H1 (cell line): ENCODE measurements around the gene BOLA3. TPM values are rescaled to one million over a fixed set of nuclear protein-coding genes. Genes with fewer than 3 reads are reported as not detected.

Experiments used
- CTCF ChIA-PET: fragments of 300-600 bp; sonication (Branson Sonifier 250); formaldehyde crosslinking; loops from one replicate; lab custom pipeline; 2021; ENCODE audit not compliant: partially characterized antibody; lab: Charles Lee
- POLR2A ChIA-PET: fragments of 300-600 bp; sonication (Branson Sonifier 250); formaldehyde crosslinking; loops from one replicate; lab custom pipeline; 2021; ENCODE audit warnings: inconsistent platforms; ENCODE audit not compliant: partially characterized antibody; lab: Charles Lee
- DNase-seq, 2 experiments: peaks; one replicate each; pipeline versions ENCODE4 v3.0.0 to v3.0.0-alpha.2; 2010 to 2022; ENCODE audit warnings: low spot score in 2 of 2, low read depth in 1 of 2, mixed read lengths in 1 of 2
- FAIRE-seq: peaks from 2 replicates; lab custom pipeline; 2011; peaks lifted over from hg19 to GRCh38; lab: Jason Lieb, UNC
- H2AFZ ChIP-seq: 2 replicates; pipeline ENCODE4 v1.8.1; 2012; ENCODE audit warnings: low read length, inconsistent platforms
- H2AK5ac ChIP-seq: 2 replicates; pipeline ENCODE4 v1.6.1; 2013; ENCODE audit warnings: low read depth, low read length
- H2BK120ac ChIP-seq: replicated peaks from 2 replicates; pipeline ENCODE3; 2013; ENCODE audit warnings: low read depth, low read length, inconsistent platforms
- H2BK12ac ChIP-seq: 2 replicates; pipeline ENCODE4 v1.6.1; 2013; ENCODE audit warnings: low read depth, low read length
- H2BK15ac ChIP-seq: 2 replicates; pipeline ENCODE4 v1.6.1; 2013; ENCODE audit warnings: low read length
- H2BK20ac ChIP-seq: 2 replicates; pipeline ENCODE4 v1.6.1; 2013; ENCODE audit warnings: low read length
- H2BK5ac ChIP-seq: 2 replicates; pipeline ENCODE4 v1.6.1; 2013; ENCODE audit warnings: low read depth, low read length
- H3K14ac ChIP-seq: 2 replicates; pipeline ENCODE4 v1.6.1; 2013; ENCODE audit warnings: inconsistent platforms; ENCODE audit not compliant: insufficient read length
- H3K18ac ChIP-seq: 2 replicates; pipeline ENCODE4 v1.6.1; 2013; ENCODE audit warnings: low read length; ENCODE audit errors: extremely low read depth
- H3K23ac ChIP-seq: 2 replicates; pipeline ENCODE4 v1.6.1; 2013; ENCODE audit warnings: inconsistent platforms; ENCODE audit not compliant: insufficient read length
- H3K23me2 ChIP-seq: 2 replicates; pipeline ENCODE4 v1.6.1; 2013; ENCODE audit warnings: low read depth, low read length
- H3K27ac ChIP-seq: 2 replicates; pipeline ENCODE4 v1.6.1; 2011; ENCODE audit warnings: low read depth, low read length, inconsistent platforms
- H3K27me3 ChIP-seq, 4 experiments: replicated peaks in 1 of 4; 1 replicate in 1 of 4; 2 replicates in 3 of 4; pipeline versions ENCODE4 v1.6.1 to v1.8.1; 2011 to 2013; ENCODE audit warnings: low read length in 3 of 4, mild to moderate bottlenecking in 3 of 4, inconsistent platforms in 2 of 4, mixed read lengths in 2 of 4, moderate library complexity in 1 of 4; ENCODE audit not compliant: control insufficient read depth in 3 of 4, insufficient read depth in 3 of 4; ENCODE audit errors: extremely low read depth in 1 of 4
- H3K36me3 ChIP-seq, 4 experiments: 2 replicates each; pipeline versions ENCODE4 v1.6.1 to v1.8.1; 2011 to 2013; ENCODE audit warnings: mild to moderate bottlenecking in 4 of 4, low read length in 3 of 4, moderate library complexity in 2 of 4, control low read depth in 1 of 4, inconsistent platforms in 1 of 4; ENCODE audit not compliant: insufficient read depth in 4 of 4, control insufficient read depth in 2 of 4
- H3K4ac ChIP-seq: replicated peaks from 2 replicates; pipeline ENCODE3; 2013; ENCODE audit warnings: low read length, low read depth, mixed read lengths, inconsistent platforms; ENCODE audit not compliant: insufficient read length
- H3K4me1 ChIP-seq, 4 experiments: replicated peaks in 1 of 4; 1 replicate in 1 of 4; 2 replicates in 3 of 4; pipeline versions ENCODE4 v1.6.1 to v1.8.1; 2011 to 2013; ENCODE audit warnings: low read length in 3 of 4, inconsistent platforms in 2 of 4, mixed read lengths in 1 of 4; ENCODE audit not compliant: insufficient read depth in 4 of 4, control insufficient read depth in 3 of 4
- H3K4me2 ChIP-seq, 2 experiments: 2 replicates each; pipeline versions ENCODE4 v1.6.1 to v1.8.1; 2011 to 2013; ENCODE audit warnings: low read depth in 2 of 2, low read length in 2 of 2, control low read depth in 1 of 2, inconsistent platforms in 1 of 2, mild to moderate bottlenecking in 1 of 2; ENCODE audit not compliant: insufficient read depth in 1 of 2
- H3K4me3 ChIP-seq, 4 experiments: fragments of 200-600, 300-600 bp in 1 of 4; sonication (generic), shearing (Covaris generic), sonication (Bioruptor Twin) in 1 of 4; 2 replicates each; pipeline versions ENCODE4 v1.5.1 to v1.8.1; 2011 to 2016; ENCODE audit warnings: low read length in 4 of 4, low read depth in 3 of 4, control low read depth in 2 of 4, inconsistent platforms in 2 of 4, mild to moderate bottlenecking in 2 of 4, mixed read lengths in 1 of 4, moderate library complexity in 1 of 4; ENCODE audit not compliant: insufficient read depth in 2 of 4; ENCODE audit errors: extremely low read depth in 1 of 4
- H3K56ac ChIP-seq: replicated peaks from 2 replicates; pipeline ENCODE3; 2013; ENCODE audit warnings: low read depth, mild to moderate bottlenecking, mixed read lengths, low read length, inconsistent platforms; ENCODE audit not compliant: insufficient read length
- H3K79me1 ChIP-seq: 2 replicates; pipeline ENCODE4 v1.6.1; 2013; ENCODE audit warnings: low read depth, low read length, control low read depth
- H3K79me2 ChIP-seq, 2 experiments: 2 replicates each; pipeline versions ENCODE4 v1.6.1 to v1.8.1; 2012 to 2013; ENCODE audit warnings: low read length in 2 of 2, mild to moderate bottlenecking in 2 of 2, inconsistent platforms in 1 of 2; ENCODE audit not compliant: insufficient read depth in 2 of 2, control insufficient read depth in 1 of 2
- H3K9ac ChIP-seq, 4 experiments: replicated peaks in 1 of 4; 1 replicate in 1 of 4; 2 replicates in 3 of 4; pipeline versions ENCODE4 v1.6.1 to v1.8.1; 2011 to 2013; ENCODE audit warnings: low read depth in 3 of 4, low read length in 3 of 4, control low read depth in 2 of 4, mild to moderate bottlenecking in 2 of 4, moderate library complexity in 2 of 4, inconsistent platforms in 1 of 4; ENCODE audit errors: extremely low read depth in 1 of 4
- H3K9me3 ChIP-seq, 2 experiments: 2 replicates each; pipeline versions ENCODE4 v1.6.1 to v1.8.1; 2012 to 2013; ENCODE audit warnings: mild to moderate bottlenecking in 2 of 2, moderate library complexity in 2 of 2, control low read depth in 1 of 2, inconsistent platforms in 1 of 2, low read depth in 1 of 2, low read length in 1 of 2, mixed read lengths in 1 of 2; ENCODE audit not compliant: insufficient read depth in 2 of 2
- H4K20me1 ChIP-seq, 2 experiments: replicated peaks in 1 of 2; 2 replicates each; pipeline versions ENCODE3 to v1.8.1; 2011 to 2013; ENCODE audit warnings: inconsistent platforms in 2 of 2, low read length in 2 of 2, mild to moderate bottlenecking in 1 of 2; ENCODE audit not compliant: insufficient read depth in 2 of 2, control insufficient read depth in 1 of 2
- H4K5ac ChIP-seq: 2 replicates; pipeline ENCODE4 v1.6.1; 2013; ENCODE audit warnings: low read length, low read depth, mixed read lengths, inconsistent platforms; ENCODE audit not compliant: insufficient read length
- H4K8ac ChIP-seq: 2 replicates; pipeline ENCODE4 v1.8.0; 2013; ENCODE audit warnings: mild to moderate bottlenecking, moderate library complexity, low read length, inconsistent platforms; ENCODE audit not compliant: insufficient read depth; ENCODE audit errors: extremely low read depth
- H4K91ac ChIP-seq: replicated peaks from 2 replicates; pipeline ENCODE3; 2013; ENCODE audit warnings: low read length, mixed read lengths, inconsistent platforms; ENCODE audit not compliant: insufficient read length
- BACH1 ChIP-seq: IDR thresholded peaks from 2 replicates; pipeline ENCODE4 v1.6.1; 2012; ENCODE audit warnings: low read length, improper control_type of control experiment
- BRCA1 ChIP-seq: IDR thresholded peaks from 2 replicates; pipeline ENCODE4 v1.6.1; 2012; ENCODE audit warnings: low read depth, low read length, improper control_type of control experiment
- CBX8 ChIP-seq: fragments of 300-800, 300-1000 bp; sonication (generic); IDR thresholded peaks from 2 replicates; pipeline ENCODE4 v1.7.1; 2016; ENCODE audit warnings: low read depth, low read length, borderline replicate concordance
- EZH2 ChIP-seq: fragments of 200-600 bp; sonication (generic); IDR thresholded peaks from 2 replicates; pipeline ENCODE4 v1.7.1; 2012; ENCODE audit warnings: low read depth, mild to moderate bottlenecking, moderate library complexity, low read length, inconsistent platforms; ENCODE audit not compliant: severe bottlenecking
- HDAC6 ChIP-seq: IDR thresholded peaks from one replicate; pipeline ENCODE4 v1.7.1; 2012; ENCODE audit warnings: low read depth, mild to moderate bottlenecking, inconsistent platforms, low read length, moderate library complexity
- MAX ChIP-seq: IDR thresholded peaks from 2 replicates; pipeline ENCODE4 v1.6.1; 2012; ENCODE audit warnings: inconsistent platforms
- RAD21 ChIP-seq, 2 experiments: IDR thresholded peaks in 1 of 2; conservative IDR thresholded peaks in 1 of 2; 2 replicates each; pipeline ENCODE4 v1.6.1; 2011; ENCODE audit warnings: low read depth in 2 of 2, low read length in 2 of 2, improper control_type of control experiment in 1 of 2, inconsistent platforms in 1 of 2, mild to moderate bottlenecking in 1 of 2, moderate library complexity in 1 of 2
- SIRT6 ChIP-seq: IDR thresholded peaks from one replicate; pipeline ENCODE4 v1.7.1; 2012; ENCODE audit warnings: low read length, inconsistent platforms
- SP1 ChIP-seq: IDR thresholded peaks from 2 replicates; pipeline ENCODE4 v1.6.1; 2011; ENCODE audit warnings: low read depth, low read length
- SRF ChIP-seq: IDR thresholded peaks from 2 replicates; pipeline ENCODE4 v1.6.1; 2011; ENCODE audit warnings: mild to moderate bottlenecking, low read depth, low read length, moderate library complexity
- TCF12 ChIP-seq: IDR thresholded peaks from 2 replicates; pipeline ENCODE4 v1.6.1; 2011; ENCODE audit warnings: low read depth, mild to moderate bottlenecking, low read length
- ZNF274 ChIP-seq: IDR thresholded peaks from 2 replicates; pipeline ENCODE4 v1.7.0; 2012; ENCODE audit warnings: low read length, borderline replicate concordance; ENCODE audit errors: extremely low read depth
- WGBS, 2 experiments: shearing (Covaris generic) in 1 of 2; methylation state at CpG; one replicate each; pipeline versions ENCODE4 v1.1.6 to v1.1.7; 2013 to 2015; ENCODE audit warnings: low lambda C conversion rate in 2 of 2, mixed read lengths in 2 of 2, inconsistent platforms in 1 of 2, low coverage in 1 of 2, missing lambda C conversion rate in 1 of 2; ENCODE audit not compliant: insufficient replicate concordance in 2 of 2, insufficient coverage in 1 of 2, insufficient read length in 1 of 2; ENCODE audit errors: extremely low coverage in 1 of 2, missing lambda C conversion rate in 1 of 2; 5-methylcytosine and 5-hydroxymethylcytosine counted together
- polyA plus RNA-seq, 7 experiments: library from polyadenylated mRNA; depleted of rRNA in 3 of 7; stranded (reverse) in 5 of 7; unstranded in 2 of 7; fragments of >200 nt in 5 of 7; fragments of 200-250 nt in 2 of 7; gene quantifications; 1 replicate in 5 of 7; 2 replicates in 1 of 7; 4 replicates in 1 of 7; pipeline versions ENCODE4 v1.2.1 to v1.2.3, GENCODE V29; 2011 to 2013; ENCODE audit warnings: missing spikeins in 2 of 7, mixed read lengths in 2 of 7
- total RNA-seq: library from RNA; stranded (reverse); fragmentation: NEBNext Ultra II Directional; extraction: Animal tissue kit (Norgen Biotek cat#: 25700); gene quantifications from 2 replicates; pipeline ENCODE4 v1.2.1, GENCODE V29; 2021
- TF ChIP-seq, protein P1 (sequence below): IDR thresholded peaks from 2 replicates; pipeline ENCODE4 v1.6.1; 2011; ENCODE audit warnings: low read length, improper control_type of control experiment

BOLA3 gene
- total and polyA plus RNA-seq, 2 of the 8 experiments (the other 6 are each of a cell fraction or from before 2014, with no cell fraction given), result 46.1 to 67.3 TPM

GRCh38 chr2:74093426-74093825 is 54.3 kb downstream of the BOLA3 start:
- no peaks in the 10 kb centered on the region for H3K27me3 ChIP-seq
- H3K18ac ChIP-seq, result no peak overlapping the region
- no peaks in the 10 kb centered on the region for H3K79me2 ChIP-seq
- no peak overlapping the region for H4K91ac ChIP-seq
- no peak overlapping the region; the same call in 1 of the 2 replicates for H2BK5ac ChIP-seq
- H2BK12ac ChIP-seq, result no peak overlapping the region
- no peak overlapping the region for H3K23ac ChIP-seq
- H3K27ac ChIP-seq, result no peak overlapping the region
- H3K14ac ChIP-seq, result no peak overlapping the region
- no peak overlapping the region for H3K56ac ChIP-seq
- no peak overlapping the region for H3K9ac ChIP-seq
- H2BK20ac ChIP-seq, result no peak overlapping the region
- peaks cover 2 to 3% of the 10 kb centered on the region in 2 experiments for H4K20me1 ChIP-seq
- no peak overlapping the region for H2AK5ac ChIP-seq
- H3K4me2 ChIP-seq, result no peak overlapping the region
- no peak overlapping the region for H2BK15ac ChIP-seq
- no peak for FAIRE-seq
- no peak overlapping the region for H2AFZ ChIP-seq
- peaks cover 7 to 41% (median 22%) of the 10 kb centered on the region in 4 experiments; a peak in 6 of 8 replicates for H3K36me3 ChIP-seq
- H2BK120ac ChIP-seq, result no peak overlapping the region
- no peaks in the 10 kb centered on the region for H3K23me2 ChIP-seq
- no peaks in the 10 kb centered on the region for H3K9me3 ChIP-seq
- H3K4ac ChIP-seq, result no peak overlapping the region
- ChIA-PET CTCF (no interaction called here), POLR2A (no interaction called here)
- no peaks in the 10 kb centered on the region; the same call in 1 of the 2 replicates for H3K79me1 ChIP-seq
- H4K5ac ChIP-seq, result no peak overlapping the region
- H4K8ac ChIP-seq, result no peak overlapping the region
- no peak overlapping the region for H3K4me3 ChIP-seq
- DNase-seq, result no peak
- WGBS, 2 experiments, result 87% methylated on average over 13 of the region's 13 CpGs; no CpG with 5 or more reads in 1 of the 2 experiments
- H3K4me1 ChIP-seq, result no peaks in the 10 kb centered on the region
- no peak for TF ChIP-seq RAD21 (IDR thresholded peaks at IDR 0.05 in 1 of 2, conservative IDR thresholded peaks at IDR 0.05 in 1 of 2; ENCODE audit: low read depth in 2 of 2, low read length in 2 of 2)
- no peak for TF ChIP-seq HDAC6
- no peak for TF ChIP-seq MAX
- no peak for TF ChIP-seq SP1
- no peak for TF ChIP-seq ZNF274
- TF ChIP-seq SIRT6, result no peak
- TF ChIP-seq TCF12, result no peak
- TF ChIP-seq BACH1, result no peak
- TF ChIP-seq BRCA1, result no peak
- TF ChIP-seq, protein P1, sequence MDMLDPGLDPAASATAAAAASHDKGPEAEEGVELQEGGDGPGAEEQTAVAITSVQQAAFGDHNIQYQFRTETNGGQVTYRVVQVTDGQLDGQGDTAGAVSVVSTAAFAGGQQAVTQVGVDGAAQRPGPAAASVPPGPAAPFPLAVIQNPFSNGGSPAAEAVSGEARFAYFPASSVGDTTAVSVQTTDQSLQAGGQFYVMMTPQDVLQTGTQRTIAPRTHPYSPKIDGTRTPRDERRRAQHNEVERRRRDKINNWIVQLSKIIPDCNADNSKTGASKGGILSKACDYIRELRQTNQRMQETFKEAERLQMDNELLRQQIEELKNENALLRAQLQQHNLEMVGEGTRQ, result no peak
- no peak for TF ChIP-seq SRF
- TF ChIP-seq EZH2, result no peak
- TF ChIP-seq CBX8, result no peak
